Gastrocnemius medialis (tissue), 4 donors: Measurements from ENCODE around the gene THBS1. TPM values are rescaled to one million over a fixed set of nuclear protein-coding genes. Genes with fewer than 3 reads are reported as not detected.

Source experiments
- ATAC-seq, 2 donors: fragments of 150-250 bp; one replicate each; pipeline ENCODE4 v1.9.1; 2016
- DNase-seq, 2 donors: peaks; one replicate each; pipeline ENCODE4 v3.0.0-alpha.2; 2019
- H3K27ac ChIP-seq, 4 donors: fragments of 200-600 bp; sonication (generic); 1 replicate in 1 of 4; 2 replicates in 3 of 4; pipeline ENCODE4 v1.5.1; 2016 to 2018; ENCODE audit warnings: mild to moderate bottlenecking in 2 of 4, moderate library complexity in 1 of 4
- H3K27me3 ChIP-seq, 3 donors: fragments of 200-600 bp; sonication (generic) in 2 of 3; 1 replicate in 1 of 3; 2 replicates in 2 of 3; pipeline versions ENCODE4 v1.5.1 to v1.6.0; 2016 to 2019; ENCODE audit warnings: mild to moderate bottlenecking in 1 of 3, moderate library complexity in 1 of 3
- H3K36me3 ChIP-seq, 2 donors: fragments of 200-600 bp; sonication (generic) in 1 of 2; one replicate each; pipeline ENCODE4 v1.5.1; 2017 to 2018
- H3K4me1 ChIP-seq, 2 donors: fragments of 200-600 bp; sonication (generic) in 1 of 2; one replicate each; pipeline ENCODE4 v1.5.1; 2016 to 2017; ENCODE audit warnings: mild to moderate bottlenecking in 2 of 2
- H3K4me3 ChIP-seq, 4 donors: fragments of 200-600 bp; sonication (generic) in 3 of 4; 1 replicate in 1 of 4; 2 replicates in 3 of 4; pipeline ENCODE4 v1.5.1; 2016 to 2019; ENCODE audit warnings: mild to moderate bottlenecking in 2 of 4
- H3K9me3 ChIP-seq, 3 donors: fragments of 200-600 bp; sonication (generic) in 2 of 3; 1 replicate in 1 of 3; 2 replicates in 2 of 3; pipeline ENCODE4 v1.5.1; 2016 to 2019
- CTCF ChIP-seq, 5 experiments: fragments of 450-650 bp in 3 of 5; fragments of 200-600 bp in 2 of 5; sonication (generic) in 2 of 5; IDR thresholded peaks in 4 of 5; conservative IDR thresholded peaks in 1 of 5; 1 replicate in 4 of 5; 2 replicates in 1 of 5; pipeline ENCODE4 v1.5.1; 2016 to 2019; ENCODE audit warnings: antibody characterized with exemption in 5 of 5, mild to moderate bottlenecking in 3 of 5, moderate library complexity in 3 of 5
- POLR2A ChIP-seq, 2 donors: fragments of 450-650 bp; IDR thresholded peaks; one replicate each; pipeline ENCODE4 v1.6.1; 2017; ENCODE audit warnings: antibody characterized with exemption in 2 of 2, mild to moderate bottlenecking in 2 of 2, moderate library complexity in 2 of 2
- in situ Hi-C, 4 donors: fragments of 200-750 bp; cut with MboI; loops; one replicate each; pipeline versions ENCODE4 v1.15.0 to v1.8.0; 2017; ENCODE audit warnings: low sequenced_read_pairs in 4 of 4
- intact Hi-C: fragments of 100-400 bp; cut with DNase I; formaldehyde crosslinking; loops from one replicate; pipeline ENCODE4 v1.15.1; 2023; ENCODE audit warnings: low total_unique reads
- total RNA-seq, 4 donors: library from RNA; depleted of rRNA; stranded (reverse); fragments of >200 nt; gene quantifications; one replicate each; pipeline versions ENCODE4 v1.1.0 to v1.2.3, GENCODE V29; 2016

The THBS1 gene
- total RNA-seq, 4 donors from 2014 or later: 10.7 to 99.0 (median 44.6) TPM

DNA sequence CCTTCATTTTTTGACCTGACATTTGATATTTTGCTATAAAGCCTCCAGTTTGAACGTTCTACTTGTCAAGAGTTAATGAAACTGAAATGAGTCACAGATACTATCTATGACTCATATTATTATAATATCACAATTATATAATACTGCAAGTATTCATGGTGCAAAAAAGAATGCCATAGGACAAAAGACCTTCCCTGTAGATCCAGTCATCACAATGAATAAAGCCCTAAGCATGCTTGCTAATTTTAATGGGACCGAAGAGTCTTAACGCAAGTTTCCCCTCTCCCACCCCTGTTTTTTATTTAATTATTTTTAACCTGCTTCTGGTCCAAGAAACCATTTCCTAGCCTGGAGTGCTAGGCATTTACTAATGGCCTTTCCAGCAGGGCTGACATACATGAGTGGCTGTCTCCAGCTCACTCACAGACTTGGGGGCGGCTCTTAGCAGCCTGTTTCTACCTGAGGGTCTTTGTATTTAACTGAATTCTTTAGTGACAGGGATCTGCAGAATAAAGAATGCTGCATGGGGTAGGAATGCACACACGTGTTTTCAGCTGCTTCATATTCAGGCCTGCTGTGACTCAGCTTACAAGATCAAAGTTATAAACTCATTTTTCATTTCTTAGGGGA, 61.2 kb downstream of the THBS1 start:
- H3K27ac ChIP-seq: no peak overlapping the region
- no peak for TF ChIP-seq CTCF (IDR thresholded peaks at IDR 0.05 in 4 of 5, conservative IDR thresholded peaks at IDR 0.05 in 1 of 5)
- no peak for TF ChIP-seq POLR2A (IDR thresholded peaks at IDR 0.05)
- intact Hi-C loops: no loop called here
- no peaks in the 10 kb centered on the region for H3K9me3 ChIP-seq
- no peaks in the 10 kb centered on the region for H3K36me3 ChIP-seq
- in situ Hi-C loops: no loop called here
- ATAC-seq: no peak
- DNase-seq: no peak
- H3K4me1 ChIP-seq: no peaks in the 10 kb centered on the region
- H3K27me3 ChIP-seq: no peaks in the 10 kb centered on the region
- H3K4me3 ChIP-seq: no peak overlapping the region

GRCh38 chr15:39643727-39644126, 62.8 kb downstream of the THBS1 start:
- in situ Hi-C loops: no loop called here

DNA sequence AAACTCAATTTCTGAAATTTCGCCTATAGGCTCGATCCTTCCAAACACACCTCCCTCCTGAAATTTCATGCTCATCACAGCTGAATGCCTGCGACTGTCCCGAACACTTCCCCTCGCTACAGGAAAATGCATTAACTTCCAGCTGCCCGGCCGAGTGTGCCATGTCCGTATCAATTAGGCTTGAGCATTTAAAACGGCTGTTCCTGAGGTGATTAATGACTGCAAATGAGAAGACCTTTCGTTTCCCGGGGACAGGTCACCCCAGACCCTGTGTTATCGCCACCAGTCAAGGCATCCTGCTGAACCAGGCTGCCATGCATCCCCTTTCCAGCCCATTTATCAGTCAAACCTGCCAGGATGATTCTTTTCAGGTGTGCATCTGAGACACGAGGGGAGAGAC, 63.3 kb downstream of the THBS1 start:
- ATAC-seq: no peak
- TF ChIP-seq POLR2A (IDR thresholded peaks at IDR 0.05) (no peak), CTCF (IDR thresholded peaks at IDR 0.05 in 4 of 5, conservative IDR thresholded peaks at IDR 0.05 in 1 of 5) (no peak)
- H3K27me3 ChIP-seq: no peaks in the 10 kb centered on the region
- in situ Hi-C loops (no loop called here), intact Hi-C loops (no loop called here)
- no peaks in the 10 kb centered on the region for H3K36me3 ChIP-seq
- H3K4me1 ChIP-seq: no peaks in the 10 kb centered on the region
- DNase-seq: no peak
- H3K4me3 ChIP-seq: no peak overlapping the region
- H3K9me3 ChIP-seq: no peaks in the 10 kb centered on the region
- no peak overlapping the region for H3K27ac ChIP-seq

More at GRCh38 chr15:39643727-39644126, 62.8 kb downstream of the THBS1 start:
- Histone ChIP-seq H3K27ac (no peak overlapping the region), H3K4me3 (no peak overlapping the region), H3K36me3 (no peaks in the 10 kb centered on the region), H3K27me3 (no peaks in the 10 kb centered on the region), H3K9me3 (no peaks in the 10 kb centered on the region), H3K4me1 (no peaks in the 10 kb centered on the region)
- no peak for ATAC-seq
- intact Hi-C loops: no loop called here
- no peak for DNase-seq
- TF ChIP-seq POLR2A (IDR thresholded peaks at IDR 0.05) (no peak), CTCF (IDR thresholded peaks at IDR 0.05 in 4 of 5, conservative IDR thresholded peaks at IDR 0.05 in 1 of 5) (no peak)

GRCh38 chr15:39645138-39645975, 64.5 kb downstream of the THBS1 start:
- in situ Hi-C loops (no loop called here), intact Hi-C loops (no loop called here)
- no peaks in the 10 kb centered on the region for H3K4me1 ChIP-seq
- TF ChIP-seq POLR2A (IDR thresholded peaks at IDR 0.05) (no peak), CTCF (IDR thresholded peaks at IDR 0.05 in 4 of 5, conservative IDR thresholded peaks at IDR 0.05 in 1 of 5) (no peak)
- no peaks in the 10 kb centered on the region for H3K9me3 ChIP-seq
- H3K27ac ChIP-seq: no peak overlapping the region
- no peak overlapping the region for H3K4me3 ChIP-seq
- H3K27me3 ChIP-seq: no peaks in the 10 kb centered on the region
- H3K36me3 ChIP-seq: no peaks in the 10 kb centered on the region
- ATAC-seq (no peak), DNase-seq (no peak)
